HepG2 (cell line): ENCODE data around the gene IGDCC3. TPM values are rescaled to one million over a fixed set of nuclear protein-coding genes. Genes with fewer than 3 reads are reported as not detected.

ENCODE experiments used
- ARNT ChIP-seq: fragments of 450-650 bp; IDR thresholded peaks from 2 replicates; pipeline ENCODE4 v1.6.1; 2017
- CREB1 ChIP-seq, 2 experiments: fragments of 450-650 bp in 1 of 2; IDR thresholded peaks; 2 replicates each; pipeline ENCODE4 v1.6.1; 2016 to 2017; ENCODE audit warnings: control low read depth in 1 of 2, mild to moderate bottlenecking in 1 of 2, missing compliant biosample characterization in 1 of 2, missing genetic modification characterization in 1 of 2
- ELF4 ChIP-seq: sonication (generic); formaldehyde crosslinking; IDR thresholded peaks from 2 replicates; pipeline ENCODE4 v1.5.0; 2020; ENCODE audit warnings: missing genetic modification reagents, mild to moderate bottlenecking, moderate library complexity, borderline replicate concordance
- EP300 ChIP-seq, 3 experiments: sonication (generic) in 1 of 3; formaldehyde crosslinking in 1 of 3; IDR thresholded peaks; 2 replicates each; pipeline versions ENCODE4 v1.5.1 to v1.6.1; 2011 to 2020; ENCODE audit warnings: low read depth in 2 of 3, low read length in 2 of 3, borderline replicate concordance in 1 of 3, improper control_type of control experiment in 1 of 3, mild to moderate bottlenecking in 1 of 3, missing genetic modification reagents in 1 of 3, moderate library complexity in 1 of 3
- GTF2F1 ChIP-seq: fragments of 150-350 bp; IDR thresholded peaks from 2 replicates; pipeline ENCODE4 v1.6.1; 2014; ENCODE audit warnings: low read length
- ISL2 ChIP-seq: sonication (generic); formaldehyde crosslinking; IDR thresholded peaks from 2 replicates; pipeline ENCODE4 v1.5.0; 2020; ENCODE audit warnings: missing genetic modification reagents
- KAT2B ChIP-seq: fragments of 150-350 bp; IDR thresholded peaks from 2 replicates; pipeline ENCODE4 v1.6.1; 2014; ENCODE audit warnings: low read depth, low read length, borderline replicate concordance
- MTF2 ChIP-seq: sonication (generic); formaldehyde crosslinking; IDR thresholded peaks from 2 replicates; pipeline ENCODE4 v1.5.0; 2020; ENCODE audit warnings: missing genetic modification reagents, borderline replicate concordance
- NFKB2 ChIP-seq: sonication (generic); formaldehyde crosslinking; IDR thresholded peaks from 2 replicates; pipeline ENCODE4 v1.4.0; 2020; ENCODE audit warnings: missing genetic modification reagents, borderline replicate concordance
- PHF5A ChIP-seq: IDR thresholded peaks from one replicate; pipeline ENCODE4 v1.6.1; 2018; ENCODE audit warnings: low read depth, missing genetic modification reagents; ENCODE audit not compliant: unreplicated experiment
- RXRA ChIP-seq: sonication (generic); formaldehyde crosslinking; IDR thresholded peaks from 2 replicates; pipeline ENCODE4 v1.5.1; 2020; ENCODE audit warnings: missing genetic modification reagents
- SAFB2 ChIP-seq: sonication (generic); formaldehyde crosslinking; IDR thresholded peaks from 2 replicates; pipeline ENCODE4 v1.5.1; 2020; ENCODE audit warnings: missing genetic modification reagents, low read depth, mild to moderate bottlenecking, borderline replicate concordance
- SP5 ChIP-seq: IDR thresholded peaks from 2 replicates; pipeline ENCODE4 v1.6.1; 2016; ENCODE audit warnings: low read depth, borderline replicate concordance
- ZNF564 ChIP-seq: sonication (generic); formaldehyde crosslinking; IDR thresholded peaks from 2 replicates; pipeline ENCODE4 v1.8.1; 2023; ENCODE audit warnings: mild to moderate bottlenecking, missing genetic modification reagents
- ZNF572 ChIP-seq: sonication (generic); formaldehyde crosslinking; IDR thresholded peaks from 2 replicates; pipeline ENCODE4 v1.5.1; 2020; ENCODE audit warnings: mild to moderate bottlenecking, missing genetic modification reagents
- ZNF577 ChIP-seq: sonication (generic); formaldehyde crosslinking; IDR thresholded peaks from 2 replicates; pipeline ENCODE4 v1.4.0; 2020; ENCODE audit warnings: mild to moderate bottlenecking, low read depth, missing genetic modification reagents, borderline replicate concordance
- ZNF607 ChIP-seq: sonication (generic); formaldehyde crosslinking; IDR thresholded peaks from 2 replicates; pipeline ENCODE4 v1.5.1; 2020; ENCODE audit warnings: missing genetic modification reagents, mild to moderate bottlenecking, borderline replicate concordance
- ZNF776 ChIP-seq: sonication (generic); formaldehyde crosslinking; IDR thresholded peaks from 2 replicates; pipeline ENCODE4 v1.4.0; 2020; ENCODE audit warnings: mild to moderate bottlenecking, missing genetic modification reagents
- polyA plus RNA-seq, 8 experiments: library from polyadenylated mRNA; depleted of rRNA in 3 of 8; stranded (reverse) in 7 of 8; unstranded in 1 of 8; fragments of >200 nt; fragmentation: Illumina TruSeq in 4 of 8; extraction: Trizol in 4 of 8; gene quantifications; 2 replicates each; pipeline versions ENCODE4 v1.2.1 to v1.2.3, GENCODE V29; 2011 to 2016; ENCODE audit warnings: low read depth in 4 of 8, missing spikeins in 1 of 8, mixed read lengths in 1 of 8; ENCODE audit not compliant: insufficient read depth in 1 of 8
- total RNA-seq, 5 experiments: library from RNA; depleted of rRNA; stranded (reverse); fragments of >200 nt; fragmentation: Illumina TruSeq; extraction: Trizol; gene quantifications; 2 replicates each; pipeline ENCODE4 v1.2.3, GENCODE V29; 2016; ENCODE audit warnings: low read depth in 1 of 5
- TF ChIP-seq, protein P1 (sequence below), 2 experiments: IDR thresholded peaks; 2 replicates each; pipeline ENCODE4 v1.6.1; 2011 to 2012; ENCODE audit warnings: low read length in 2 of 2, borderline replicate concordance in 1 of 2, low read depth in 1 of 2, mild to moderate bottlenecking in 1 of 2, moderate library complexity in 1 of 2
- TF ChIP-seq, protein P2 (sequence below): sonication (generic); formaldehyde crosslinking; IDR thresholded peaks from 2 replicates; pipeline ENCODE4 v1.4.0; 2020; ENCODE audit warnings: mild to moderate bottlenecking, missing genetic modification reagents

Gene IGDCC3
- total and polyA plus RNA-seq, 2 of the 13 experiments (the other 11 are each of a cell fraction or from before 2014, with no cell fraction given), result 30.1 to 51.8 TPM

DNA sequence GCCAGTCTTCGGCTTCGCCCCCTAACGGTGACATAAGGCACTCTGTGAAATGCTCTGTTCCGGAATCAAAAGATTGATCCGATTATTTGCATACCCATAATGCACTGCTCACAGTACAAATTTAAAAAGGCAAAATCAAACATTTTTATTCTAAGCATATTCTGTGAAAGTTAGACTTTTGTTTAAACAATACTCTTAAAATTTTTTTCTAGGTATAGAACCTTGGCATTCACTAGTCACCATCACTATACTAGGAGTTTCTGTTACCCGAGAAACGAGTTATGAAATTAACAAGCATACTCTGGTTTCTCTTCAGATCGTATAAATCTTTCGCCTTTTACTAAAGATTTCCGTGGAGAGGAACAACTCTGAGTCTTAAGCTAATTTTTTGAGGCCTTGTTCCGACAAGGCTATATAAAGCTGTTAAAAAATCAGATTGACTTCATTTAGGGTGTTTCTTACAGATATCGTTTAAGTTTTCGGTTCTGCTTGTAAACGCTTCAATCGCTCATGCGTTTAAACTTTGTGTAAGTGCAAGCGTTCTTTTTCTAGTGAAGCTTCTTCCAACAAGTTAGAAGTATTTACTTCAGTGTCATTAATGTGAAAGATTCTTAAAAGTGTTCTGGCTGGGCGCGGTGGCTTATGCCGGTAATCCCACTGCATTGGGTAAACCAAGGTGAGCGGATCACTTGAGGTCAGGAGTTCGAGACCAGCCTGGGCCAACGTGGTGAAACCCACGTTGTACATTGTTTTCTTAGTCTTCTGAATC, 73.2 kb downstream of the IGDCC3 start, which contains the start of gene RNU5B-1 (continued):
- TF ChIP-seq, protein P1, sequence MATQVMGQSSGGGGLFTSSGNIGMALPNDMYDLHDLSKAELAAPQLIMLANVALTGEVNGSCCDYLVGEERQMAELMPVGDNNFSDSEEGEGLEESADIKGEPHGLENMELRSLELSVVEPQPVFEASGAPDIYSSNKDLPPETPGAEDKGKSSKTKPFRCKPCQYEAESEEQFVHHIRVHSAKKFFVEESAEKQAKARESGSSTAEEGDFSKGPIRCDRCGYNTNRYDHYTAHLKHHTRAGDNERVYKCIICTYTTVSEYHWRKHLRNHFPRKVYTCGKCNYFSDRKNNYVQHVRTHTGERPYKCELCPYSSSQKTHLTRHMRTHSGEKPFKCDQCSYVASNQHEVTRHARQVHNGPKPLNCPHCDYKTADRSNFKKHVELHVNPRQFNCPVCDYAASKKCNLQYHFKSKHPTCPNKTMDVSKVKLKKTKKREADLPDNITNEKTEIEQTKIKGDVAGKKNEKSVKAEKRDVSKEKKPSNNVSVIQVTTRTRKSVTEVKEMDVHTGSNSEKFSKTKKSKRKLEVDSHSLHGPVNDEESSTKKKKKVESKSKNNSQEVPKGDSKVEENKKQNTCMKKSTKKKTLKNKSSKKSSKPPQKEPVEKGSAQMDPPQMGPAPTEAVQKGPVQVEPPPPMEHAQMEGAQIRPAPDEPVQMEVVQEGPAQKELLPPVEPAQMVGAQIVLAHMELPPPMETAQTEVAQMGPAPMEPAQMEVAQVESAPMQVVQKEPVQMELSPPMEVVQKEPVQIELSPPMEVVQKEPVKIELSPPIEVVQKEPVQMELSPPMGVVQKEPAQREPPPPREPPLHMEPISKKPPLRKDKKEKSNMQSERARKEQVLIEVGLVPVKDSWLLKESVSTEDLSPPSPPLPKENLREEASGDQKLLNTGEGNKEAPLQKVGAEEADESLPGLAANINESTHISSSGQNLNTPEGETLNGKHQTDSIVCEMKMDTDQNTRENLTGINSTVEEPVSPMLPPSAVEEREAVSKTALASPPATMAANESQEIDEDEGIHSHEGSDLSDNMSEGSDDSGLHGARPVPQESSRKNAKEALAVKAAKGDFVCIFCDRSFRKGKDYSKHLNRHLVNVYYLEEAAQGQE (IDR thresholded peaks at IDR 0.05; ENCODE audit: borderline replicate concordance in 1 of 2, low read depth in 1 of 2, low read length in 2 of 2), result no peak
- TF ChIP-seq ISL2 (CRISPR knock-in tag), result peak; percentile 78
- no peak for TF ChIP-seq ZNF564 (CRISPR knock-in tag)
- no peak for TF ChIP-seq ZNF572 (CRISPR knock-in tag)
- TF ChIP-seq RXRA, result peak; percentile 73; the same call in 1 of the 2 replicates
- TF ChIP-seq SP5 (CRISPR knock-in tag), result peak; percentile 31; the same call in 1 of the 2 replicates
- TF ChIP-seq MTF2 (CRISPR knock-in tag), result no peak
- TF ChIP-seq ZNF577 (CRISPR knock-in tag), result no peak
- peak in 1 of 2 experiments; percentile 43; a peak in 2 of 4 replicates for TF ChIP-seq EP300 (IDR thresholded peaks at IDR 0.05; ENCODE audit: low read depth in 2 of 2, low read length in 2 of 2)
- TF ChIP-seq EP300 (CRISPR knock-in tag; IDR thresholded peaks at IDR 0.05; ENCODE audit: borderline replicate concordance), result no peak
- peak; percentile 99 for TF ChIP-seq GTF2F1
- TF ChIP-seq, protein P2, sequence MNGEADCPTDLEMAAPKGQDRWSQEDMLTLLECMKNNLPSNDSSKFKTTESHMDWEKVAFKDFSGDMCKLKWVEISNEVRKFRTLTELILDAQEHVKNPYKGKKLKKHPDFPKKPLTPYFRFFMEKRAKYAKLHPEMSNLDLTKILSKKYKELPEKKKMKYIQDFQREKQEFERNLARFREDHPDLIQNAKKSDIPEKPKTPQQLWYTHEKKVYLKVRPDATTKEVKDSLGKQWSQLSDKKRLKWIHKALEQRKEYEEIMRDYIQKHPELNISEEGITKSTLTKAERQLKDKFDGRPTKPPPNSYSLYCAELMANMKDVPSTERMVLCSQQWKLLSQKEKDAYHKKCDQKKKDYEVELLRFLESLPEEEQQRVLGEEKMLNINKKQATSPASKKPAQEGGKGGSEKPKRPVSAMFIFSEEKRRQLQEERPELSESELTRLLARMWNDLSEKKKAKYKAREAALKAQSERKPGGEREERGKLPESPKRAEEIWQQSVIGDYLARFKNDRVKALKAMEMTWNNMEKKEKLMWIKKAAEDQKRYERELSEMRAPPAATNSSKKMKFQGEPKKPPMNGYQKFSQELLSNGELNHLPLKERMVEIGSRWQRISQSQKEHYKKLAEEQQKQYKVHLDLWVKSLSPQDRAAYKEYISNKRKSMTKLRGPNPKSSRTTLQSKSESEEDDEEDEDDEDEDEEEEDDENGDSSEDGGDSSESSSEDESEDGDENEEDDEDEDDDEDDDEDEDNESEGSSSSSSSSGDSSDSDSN, result peak; percentile 61
- TF ChIP-seq PHF5A (CRISPR knock-in tag), result peak; percentile 90
- TF ChIP-seq ELF4 (CRISPR knock-in tag), result no peak
- no peak for TF ChIP-seq ZNF776 (CRISPR knock-in tag)
- TF ChIP-seq ZNF607 (CRISPR knock-in tag), result no peak; the same call in 1 of the 2 replicates
- TF ChIP-seq SAFB2 (CRISPR knock-in tag), result no peak; the same call in 1 of the 2 replicates
- TF ChIP-seq NFKB2 (CRISPR knock-in tag), result no peak
- TF ChIP-seq ARNT, result no peak
- TF ChIP-seq CREB1 (IDR thresholded peaks at IDR 0.05), result no peak
- peak; percentile 77 for TF ChIP-seq CREB1 (CRISPR knock-in tag; IDR thresholded peaks at IDR 0.05)
- TF ChIP-seq KAT2B, result no peak
